SK-N-SH (cell line): ENCODE results near the gene CLEC18B. TPM values are rescaled to one million over a fixed set of nuclear protein-coding genes. Genes with fewer than 3 reads are reported as not detected.
"Not testable (repeated sequence)": the region's sequence is repeated elsewhere in the genome, so short reads cannot be mapped to it uniquely, and the experiment has no call there.

Experiments
- CTCF ChIA-PET: fragments of 300-600, 350-600 bp; formaldehyde crosslinking; extraction: SDS; loops from one replicate; lab custom pipeline; 2021; lab: Yijun Ruan, JAX
- POLR2A ChIA-PET: fragments of 350-600 bp; sonication (Branson Sonifier 250); formaldehyde crosslinking; extraction: SDS; loops from one replicate; lab custom pipeline; 2020; ENCODE audit warnings: antibody characterized with exemption, inconsistent platforms; lab: Yijun Ruan, JAX
- DNase-seq: peaks from one replicate; pipeline ENCODE4 v3.0.0; 2012
- H2AFZ ChIP-seq: fragments of 200-600 bp; sonication (generic); 2 replicates; pipeline ENCODE4 v1.8.1; 2016; ENCODE audit warnings: antibody characterized with exemption, mild to moderate bottlenecking, low read depth
- H3F3A ChIP-seq: fragments of 200-600 bp; sonication (generic); replicated peaks from 2 replicates; pipeline ENCODE3; 2016; ENCODE audit warnings: antibody characterized with exemption, mild to moderate bottlenecking; ENCODE audit not compliant: insufficient read depth
- H3K27ac ChIP-seq, 2 experiments: fragments of 200-500 bp in 1 of 2; fragments of 200-600 bp in 1 of 2; sonication (Bioruptor generic) in 1 of 2; sonication (generic), shearing (Covaris generic) in 1 of 2; 2 replicates each; pipeline versions ENCODE4 v1.5.1 to v1.6.1; 2014 to 2016; ENCODE audit warnings: low read depth in 2 of 2, inconsistent platforms in 1 of 2, low read length in 1 of 2, mild to moderate bottlenecking in 1 of 2, mixed read lengths in 1 of 2
- H3K27me3 ChIP-seq: fragments of 200-600 bp; sonication (generic), shearing (Covaris generic); 2 replicates; pipeline ENCODE4 v1.6.1; 2016; ENCODE audit warnings: mixed run types; ENCODE audit not compliant: insufficient read depth
- H3K36me3 ChIP-seq, 2 experiments: fragments of 200-500 bp in 1 of 2; fragments of 200-600 bp in 1 of 2; sonication (Bioruptor generic) in 1 of 2; sonication (generic) in 1 of 2; replicated peaks in 1 of 2; 2 replicates each; pipeline versions ENCODE3 to v1.5.1; 2014 to 2016; ENCODE audit warnings: low read length in 1 of 2, mild to moderate bottlenecking in 1 of 2; ENCODE audit not compliant: insufficient read depth in 2 of 2, control insufficient read depth in 1 of 2
- H3K4me1 ChIP-seq, 2 experiments: fragments of 200-500 bp in 1 of 2; fragments of 200-600 bp in 1 of 2; sonication (Bioruptor generic) in 1 of 2; sonication (generic), shearing (Covaris generic) in 1 of 2; 2 replicates each; pipeline versions ENCODE4 v1.5.1 to v1.6.1; 2014 to 2016; ENCODE audit warnings: low read depth in 1 of 2, low read length in 1 of 2, mixed run types in 1 of 2; ENCODE audit not compliant: insufficient read depth in 2 of 2, control insufficient read depth in 1 of 2
- H3K4me2 ChIP-seq: fragments of 200-600 bp; sonication (generic), shearing (Covaris generic); 2 replicates; pipeline ENCODE4 v1.6.1; 2017; ENCODE audit warnings: mixed run types
- H3K4me3 ChIP-seq, 2 experiments: fragments of 200-500 bp in 1 of 2; fragments of 200-600 bp in 1 of 2; sonication (Bioruptor generic) in 1 of 2; sonication (generic), shearing (Covaris generic) in 1 of 2; 2 replicates each; pipeline versions ENCODE4 v1.5.1 to v1.8.1; 2014 to 2016; ENCODE audit warnings: low read depth in 2 of 2, inconsistent platforms in 1 of 2, low read length in 1 of 2, mild to moderate bottlenecking in 1 of 2, mixed read lengths in 1 of 2, moderate library complexity in 1 of 2
- H3K79me2 ChIP-seq: fragments of 200-600 bp; sonication (generic); 2 replicates; pipeline ENCODE4 v1.8.1; 2017; ENCODE audit warnings: mild to moderate bottlenecking; ENCODE audit not compliant: insufficient read depth
- H3K9ac ChIP-seq: fragments of 200-600 bp; sonication (generic); 2 replicates; pipeline ENCODE4 v1.6.1; 2017; ENCODE audit warnings: mixed run types
- H3K9me2 ChIP-seq: fragments of 200-600 bp; sonication (generic); 2 replicates; pipeline ENCODE4 v1.6.1; 2017; ENCODE audit warnings: mixed run types
- H3K9me3 ChIP-seq: fragments of 200-600 bp; sonication (generic); 2 replicates; pipeline ENCODE4 v1.6.1; 2017; ENCODE audit warnings: mixed run types, mild to moderate bottlenecking, moderate library complexity
- H4K20me1 ChIP-seq: fragments of 200-600 bp; sonication (generic); 2 replicates; pipeline ENCODE4 v1.6.1; 2017; ENCODE audit warnings: mild to moderate bottlenecking, mixed run types; ENCODE audit not compliant: insufficient read depth
- CHD2 ChIP-seq: fragments of 150-350 bp; IDR thresholded peaks from 2 replicates; pipeline ENCODE4 v1.6.1; 2018; ENCODE audit warnings: low read length; ENCODE audit not compliant: partially characterized antibody
- EP300 ChIP-seq, 2 experiments: IDR thresholded peaks; 2 replicates each; pipeline versions ENCODE4 v1.4.0 to v1.6.1; 2012; ENCODE audit warnings: borderline replicate concordance in 1 of 2, low read depth in 1 of 2, low read length in 1 of 2
- EZH2phosphoT487 ChIP-seq: fragments of 200-600 bp; sonication (generic); IDR thresholded peaks from 2 replicates; pipeline ENCODE4 v1.6.1; 2017; ENCODE audit warnings: low read depth, mixed run types, mild to moderate bottlenecking, antibody characterized with exemption, moderate library complexity, borderline replicate concordance
- GATA2 ChIP-seq: sonication (generic); formaldehyde crosslinking; IDR thresholded peaks from 2 replicates; pipeline ENCODE4 v1.5.0; 2020; ENCODE audit warnings: mild to moderate bottlenecking, missing genetic modification reagents
- IRF3 ChIP-seq: fragments of 150-350 bp; IDR thresholded peaks from 2 replicates; pipeline ENCODE4 v1.6.1; 2016; ENCODE audit warnings: mild to moderate bottlenecking, low read depth, low read length
- MEF2A ChIP-seq: IDR thresholded peaks from 2 replicates; pipeline ENCODE4 v1.4.0; 2012; ENCODE audit warnings: low read depth, borderline replicate concordance
- NFIC ChIP-seq: IDR thresholded peaks from 2 replicates; pipeline ENCODE4 v1.4.0; 2012; ENCODE audit warnings: borderline replicate concordance
- POLR2AphosphoS5 ChIP-seq: IDR thresholded peaks from 2 replicates; pipeline ENCODE4 v1.6.1; 2012; ENCODE audit warnings: low read depth, low read length
- RCOR1 ChIP-seq: fragments of 150-350 bp; IDR thresholded peaks from 2 replicates; pipeline ENCODE4 v1.6.1; 2017; ENCODE audit warnings: antibody characterized with exemption, low read length
- REST ChIP-seq: IDR thresholded peaks from 2 replicates; pipeline ENCODE4 v1.6.1; 2012; ENCODE audit warnings: mild to moderate bottlenecking, low read depth, low read length, moderate library complexity
- SMC3 ChIP-seq: IDR thresholded peaks from 2 replicates; pipeline ENCODE4 v1.6.1; 2012; ENCODE audit warnings: low read depth, low read length, improper control_type of control experiment
- TAF1 ChIP-seq: IDR thresholded peaks from 2 replicates; pipeline ENCODE4 v1.6.1; 2012; ENCODE audit warnings: low read depth, mild to moderate bottlenecking, low read length, moderate library complexity, borderline replicate concordance
- TCF12 ChIP-seq: IDR thresholded peaks from 2 replicates; pipeline ENCODE4 v1.4.0; 2012
- TEAD4 ChIP-seq: IDR thresholded peaks from 2 replicates; pipeline ENCODE4 v1.4.0; 2012; ENCODE audit warnings: mild to moderate bottlenecking, borderline replicate concordance; ENCODE audit not compliant: insufficient read depth
- USF2 ChIP-seq: fragments of 150-350 bp; IDR thresholded peaks from 2 replicates; pipeline ENCODE4 v1.6.1; 2017; ENCODE audit warnings: antibody characterized with exemption, low read length, low read depth, borderline replicate concordance
- YY1 ChIP-seq: IDR thresholded peaks from 2 replicates; pipeline ENCODE4 v1.4.0; 2012; ENCODE audit warnings: low read depth, mild to moderate bottlenecking
- ZBTB33 ChIP-seq: IDR thresholded peaks from 2 replicates; pipeline ENCODE4 v1.4.0; 2012; ENCODE audit warnings: low read depth, borderline replicate concordance
- WGBS: methylation state at CpG from one replicate; pipeline ENCODE4 v1.1.6; 2017; ENCODE audit warnings: low lambda C conversion rate; 5-methylcytosine and 5-hydroxymethylcytosine counted together
- polyA plus RNA-seq, 3 experiments: library from polyadenylated mRNA; depleted of rRNA; stranded (reverse); fragments of >200 nt; gene quantifications; 2 replicates each; pipeline ENCODE4 v1.2.3, GENCODE V29; 2012

The CLEC18B gene
- polyA plus RNA-seq (2012; rRNA removed) = 0.10 and 0.18 TPM in 2 replicates
- polyA plus RNA-seq (2012; cell fraction: cytosol; rRNA removed) = 0.08 TPM in 1 of 2 replicates, not detected in the other
- polyA plus RNA-seq (2012; cell fraction: nucleus; rRNA removed) = 1.6 and 2.5 TPM in 2 replicates

GRCh38 chr16:74420612-74421481, at the start of gene CLEC18B:
TSS of gene CLEC18B (minus strand) at chr16:74421478. CDS start at chr16:74421270, 208 bp downstream.
- H3K79me2 ChIP-seq, CTCF ChIA-PET, H3K9me2 ChIP-seq, H4K20me1 ChIP-seq, H3K4me3 ChIP-seq, H3K4me2 ChIP-seq, H3K9me3 ChIP-seq, H3K4me1 ChIP-seq, H3K27ac ChIP-seq, DNase-seq, H3K36me3 ChIP-seq, H3K9ac ChIP-seq, H3F3A ChIP-seq, POLR2A ChIA-PET, H2AFZ ChIP-seq, H3K27me3 ChIP-seq: not testable (repeated sequence)
- 42% methylated on average over 2 of the region's 27 CpGs for WGBS

GRCh38 chr16:74469946-74470478, 48.7 kb upstream of the CLEC18B start:
- CTCF ChIA-PET = interaction anchor here (1.7 kb wide), 1 partner anchor 169 kb away, joined by 4 read pairs; no protein-coding TSS in a partner anchor
- POLR2A ChIA-PET = no interaction called here
- no peaks in the 10 kb centered on the region for H3K27me3 ChIP-seq
- no peak overlapping the region for H3K4me3 ChIP-seq
- no peak overlapping the region for H2AFZ ChIP-seq
- H3K36me3 ChIP-seq = peaks cover 62 to 63% of the 10 kb centered on the region in 2 experiments
- H3K27ac ChIP-seq = no peak overlapping the region
- no peak for DNase-seq
- H3F3A ChIP-seq = no peaks in the 10 kb centered on the region
- 96% methylated on average over 5 of the region's 6 CpGs for WGBS
- no peaks in the 10 kb centered on the region for H3K9me2 ChIP-seq
- no peak overlapping the region for H3K4me2 ChIP-seq
- H3K79me2 ChIP-seq = no peaks in the 10 kb centered on the region
- H3K9me3 ChIP-seq = no peaks in the 10 kb centered on the region
- no peaks in the 10 kb centered on the region for H4K20me1 ChIP-seq
- no peak overlapping the region for H3K9ac ChIP-seq
- no peaks in the 10 kb centered on the region for H3K4me1 ChIP-seq
- no peak for TF ChIP-seq YY1
- TF ChIP-seq ZBTB33 = no peak
- TF ChIP-seq MEF2A = no peak
- no peak for TF ChIP-seq USF2
- no peak for TF ChIP-seq CHD2
- no peak for TF ChIP-seq TAF1
- TF ChIP-seq EZH2phosphoT487 = no peak
- TF ChIP-seq SMC3 = no peak
- no peak for TF ChIP-seq EP300 (IDR thresholded peaks at IDR 0.05; ENCODE audit: borderline replicate concordance in 1 of 2, low read depth in 1 of 2, low read length in 1 of 2)
- no peak for TF ChIP-seq GATA2 (CRISPR knock-in tag)
- TF ChIP-seq NFIC = no peak
- TF ChIP-seq TEAD4 = no peak
- TF ChIP-seq TCF12 = no peak
- TF ChIP-seq REST = no peak
- no peak for TF ChIP-seq POLR2AphosphoS5
- TF ChIP-seq RCOR1 = no peak
- no peak for TF ChIP-seq IRF3
